Measurements from ENCODE around the gene KLK12. TPM values are rescaled to one million over a fixed set of nuclear protein-coding genes. Genes with fewer than 3 reads are reported as not detected.

The KLK12 gene
- polyA plus RNA-seq, 1 experiment, result not detected

- H3K4me3 ChIP-seq (ENCODE audit: low read depth, low read length), result no peak overlapping the region
- ChIA-PET POLR2A (no interaction called here), CTCF (interaction anchor here (0.6 kb wide), 1 partner anchor 98 kb away, joined by 3 read pairs; no protein-coding TSS in a partner anchor)
- no peak for DNase-seq (ENCODE audit: low read depth)
- H3K36me3 ChIP-seq (ENCODE audit: control insufficient read depth, insufficient read depth, low read length), result no peaks in the 10 kb centered on the region
- TF ChIP-seq, protein P1, sequence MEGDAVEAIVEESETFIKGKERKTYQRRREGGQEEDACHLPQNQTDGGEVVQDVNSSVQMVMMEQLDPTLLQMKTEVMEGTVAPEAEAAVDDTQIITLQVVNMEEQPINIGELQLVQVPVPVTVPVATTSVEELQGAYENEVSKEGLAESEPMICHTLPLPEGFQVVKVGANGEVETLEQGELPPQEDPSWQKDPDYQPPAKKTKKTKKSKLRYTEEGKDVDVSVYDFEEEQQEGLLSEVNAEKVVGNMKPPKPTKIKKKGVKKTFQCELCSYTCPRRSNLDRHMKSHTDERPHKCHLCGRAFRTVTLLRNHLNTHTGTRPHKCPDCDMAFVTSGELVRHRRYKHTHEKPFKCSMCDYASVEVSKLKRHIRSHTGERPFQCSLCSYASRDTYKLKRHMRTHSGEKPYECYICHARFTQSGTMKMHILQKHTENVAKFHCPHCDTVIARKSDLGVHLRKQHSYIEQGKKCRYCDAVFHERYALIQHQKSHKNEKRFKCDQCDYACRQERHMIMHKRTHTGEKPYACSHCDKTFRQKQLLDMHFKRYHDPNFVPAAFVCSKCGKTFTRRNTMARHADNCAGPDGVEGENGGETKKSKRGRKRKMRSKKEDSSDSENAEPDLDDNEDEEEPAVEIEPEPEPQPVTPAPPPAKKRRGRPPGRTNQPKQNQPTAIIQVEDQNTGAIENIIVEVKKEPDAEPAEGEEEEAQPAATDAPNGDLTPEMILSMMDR (IDR thresholded peaks at IDR 0.05; ENCODE audit: insufficient read depth, low read depth, low read length), result no peak
- no peaks in the 10 kb centered on the region for H3K27me3 ChIP-seq (ENCODE audit: control insufficient read depth, insufficient read depth, low read length)
Observed at GRCh38 chr19:50981587-50982146, 53.1 kb downstream of the KLK12 start.

- no peaks in the 10 kb centered on the region for H3K36me3 ChIP-seq (ENCODE audit: control insufficient read depth, insufficient read depth, low read length)
- H3K4me3 ChIP-seq (ENCODE audit: low read depth, low read length), result no peak overlapping the region
- H3K27me3 ChIP-seq (ENCODE audit: control insufficient read depth, insufficient read depth, low read length), result no peaks in the 10 kb centered on the region
- POLR2A ChIA-PET, result no interaction called here
- CTCF ChIA-PET, result interaction anchor here (0.6 kb wide), 1 partner anchor 114 kb away, joined by 4 read pairs; no protein-coding TSS in a partner anchor
- TF ChIP-seq, protein P1 (IDR thresholded peaks at IDR 0.05; ENCODE audit: insufficient read depth, low read depth, low read length), result no peak
- DNase-seq (ENCODE audit: low read depth), result no peak
Observed at GRCh38 chr19:50980208-50980607, 54.6 kb downstream of the KLK12 start.

- TF ChIP-seq, protein P1 (IDR thresholded peaks at IDR 0.05; ENCODE audit: insufficient read depth, low read depth, low read length), result no peak
- ChIA-PET POLR2A (no interaction called here), CTCF (no interaction called here)
- Histone ChIP-seq H3K4me3 (ENCODE audit: low read depth, low read length) (no peak overlapping the region), H3K27me3 (ENCODE audit: control insufficient read depth, insufficient read depth, low read length) (no peaks in the 10 kb centered on the region), H3K36me3 (ENCODE audit: control insufficient read depth, insufficient read depth, low read length) (no peaks in the 10 kb centered on the region)
- no peak for DNase-seq (ENCODE audit: low read depth)
Observed at GRCh38 chr19:50979758-50980157, 55.0 kb downstream of the KLK12 start.

Other genes starting within 250 kb of the KLK12 start
- not detected in 2 replicates for gene ACP4, start 244.6 kb downstream of the KLK12 start, polyA plus RNA-seq (2011; rRNA removed)
- gene KLK1, start 211.2 kb downstream of the KLK12 start, polyA plus RNA-seq (2011; rRNA removed), result 0.15 and 0.17 TPM in 2 replicates
- gene KLK15, start 201.4 kb downstream of the KLK12 start, polyA plus RNA-seq (2011; rRNA removed), result not detected in 2 replicates
- not detected in 2 replicates for gene KLK3, start 180.1 kb downstream of the KLK12 start, polyA plus RNA-seq (2011; rRNA removed)
- gene KLK2, start 161.6 kb downstream of the KLK12 start, polyA plus RNA-seq (2011; rRNA removed), result not detected in 2 replicates
- not detected in 2 replicates for gene KLK4, start 123.6 kb downstream of the KLK12 start, polyA plus RNA-seq (2011; rRNA removed)
- not detected in 2 replicates for gene KLK5, start 82.0 kb downstream of the KLK12 start, polyA plus RNA-seq (2011; rRNA removed)
- not detected in 2 replicates for gene KLK6, start 65.4 kb downstream of the KLK12 start, polyA plus RNA-seq (2011; rRNA removed)
- not detected in 2 replicates for gene KLK7, start 51.1 kb downstream of the KLK12 start, polyA plus RNA-seq (2011; rRNA removed)
- gene KLK8, start 33.4 kb downstream of the KLK12 start, polyA plus RNA-seq (2011; rRNA removed), result not detected in 2 replicates
- not detected in 2 replicates for gene KLK10, start 15.3 kb downstream of the KLK12 start, polyA plus RNA-seq (2011; rRNA removed)
- gene KLK11, start 8.4 kb downstream of the KLK12 start, polyA plus RNA-seq (2011; rRNA removed), result not detected in 2 replicates
- gene KLK13, start 30.1 kb upstream of the KLK12 start, polyA plus RNA-seq (2011; rRNA removed), result not detected in 2 replicates
- 0.06 TPM in 1 of 2 replicates, not detected in the other for gene KLK14, start 47.9 kb upstream of the KLK12 start, polyA plus RNA-seq (2011; rRNA removed)
- 2.3 and 3.3 TPM in 2 replicates for gene CTU1, start 73.4 kb upstream of the KLK12 start, polyA plus RNA-seq (2011; rRNA removed)
- gene SIGLEC9, start 89.9 kb upstream of the KLK12 start, polyA plus RNA-seq (2011; rRNA removed), result not detected in 2 replicates
- not detected in 2 replicates for gene SIGLEC7, start 107.3 kb upstream of the KLK12 start, polyA plus RNA-seq (2011; rRNA removed)
- not detected in 2 replicates for gene CD33, start 190.1 kb upstream of the KLK12 start, polyA plus RNA-seq (2011; rRNA removed)
- not detected in 2 replicates for gene SIGLECL1, start 216.1 kb upstream of the KLK12 start, polyA plus RNA-seq (2011; rRNA removed)